HCT116 (cell line): ENCODE results near the gene SUMO3. TPM values are rescaled to one million over a fixed set of nuclear protein-coding genes. Genes with fewer than 3 reads are reported as not detected.

Experiments used
- ATAC-seq: fragments of 200-7000 bp; cut with Tn5 transposase; 2 replicates; pipeline ENCODE4 v1.9.1; 2020; ENCODE audit warnings: mild to moderate bottlenecking, moderate library complexity
- BruUV-seq: library from RNA; stranded (reverse); fragments of 400-500 nt; replicated peaks from 2 replicates; lab custom pipeline; 2021; lab: Mats Ljungman, UMichigan
- CTCF ChIA-PET: fragments of 300-600 bp; sonication (Branson Sonifier 250); formaldehyde crosslinking; loops from one replicate; lab custom pipeline; 2021; ENCODE audit warnings: antibody characterized with exemption; lab: Charles Lee
- POLR2A ChIA-PET: fragments of 300-600, 350-600 bp; sonication (Branson Sonifier 250); formaldehyde crosslinking; loops from one replicate; lab custom pipeline; 2021; ENCODE audit warnings: antibody characterized with exemption; lab: Charles Lee
- RAD21 ChIA-PET, 2 experiments: fragments of 300-600 bp; sonication (Branson Sonifier 250); formaldehyde crosslinking; loops; one replicate each; lab custom pipeline; 2023; ENCODE audit warnings: low total read pairs in 2 of 2; ENCODE audit not compliant: uncharacterized antibody in 2 of 2, unreplicated experiment in 2 of 2, low non-redundant PET in 1 of 2; lab: Charles Lee
- DNase-seq: peaks from one replicate; pipeline ENCODE4 v3.0.0-alpha.2; 2010; ENCODE audit warnings: low read depth, low spot score
- H2AFZ ChIP-seq: fragments of 200-600 bp; shearing (Covaris generic), sonication (generic); 2 replicates; pipeline ENCODE4 v1.6.1; 2017; ENCODE audit warnings: low read depth, mixed run types, mixed read lengths, antibody characterized with exemption, low read length; ENCODE audit not compliant: poor library complexity, severe bottlenecking
- H3K27ac ChIP-seq: 2 replicates; pipeline ENCODE4 v1.5.1; 2012; ENCODE audit warnings: low read depth, low read length
- H3K27me3 ChIP-seq: fragments of 200-600 bp; sonication (generic); 2 replicates; pipeline ENCODE4 v1.6.1; 2016; ENCODE audit warnings: mixed run types, low read length, mixed read lengths; ENCODE audit not compliant: insufficient read depth
- H3K36me3 ChIP-seq, 2 experiments: fragments of 200-500 bp in 1 of 2; fragments of 200-600 bp in 1 of 2; sonication (Bioruptor generic) in 1 of 2; sonication (generic) in 1 of 2; 2 replicates each; pipeline versions ENCODE4 v1.5.1 to v1.6.1; 2014 to 2016; ENCODE audit warnings: low read length in 2 of 2, inconsistent platforms in 1 of 2, mixed read lengths in 1 of 2, mixed run types in 1 of 2; ENCODE audit not compliant: insufficient read depth in 2 of 2, control insufficient read depth in 1 of 2
- H3K4me1 ChIP-seq, 2 experiments: fragments of 200-600 bp in 1 of 2; sonication (generic) in 1 of 2; 2 replicates each; pipeline versions ENCODE4 v1.5.1 to v1.6.1; 2012 to 2017; ENCODE audit warnings: low read length in 2 of 2, inconsistent platforms in 1 of 2, mild to moderate bottlenecking in 1 of 2, mixed read lengths in 1 of 2, mixed run types in 1 of 2, moderate library complexity in 1 of 2; ENCODE audit not compliant: insufficient read depth in 2 of 2, control insufficient read depth in 1 of 2
- H3K4me2 ChIP-seq: fragments of 200-600 bp; sonication (generic); 2 replicates; pipeline ENCODE4 v1.6.1; 2017; ENCODE audit warnings: mixed run types, low read length, mixed read lengths
- H3K4me3 ChIP-seq, 2 experiments: fragments of 200-600 bp in 1 of 2; sonication (generic) in 1 of 2; replicated peaks in 1 of 2; 2 replicates each; pipeline ENCODE4 v1.5.1; 2011 to 2016; ENCODE audit warnings: low read length in 2 of 2, control low read depth in 1 of 2, low read depth in 1 of 2, mild to moderate bottlenecking in 1 of 2, mixed read lengths in 1 of 2, mixed run types in 1 of 2
- H3K79me2 ChIP-seq: fragments of 200-600 bp; sonication (generic); 2 replicates; pipeline ENCODE4 v1.6.1; 2017; ENCODE audit warnings: mild to moderate bottlenecking, mixed run types, low read length, moderate library complexity, mixed read lengths; ENCODE audit not compliant: insufficient read depth
- H3K9ac ChIP-seq: fragments of 200-600 bp; sonication (generic); 2 replicates; pipeline ENCODE4 v1.6.1; 2016; ENCODE audit warnings: low read length, mixed read lengths
- H3K9me2 ChIP-seq: fragments of 200-600 bp; sonication (generic), shearing (Covaris generic); 2 replicates; pipeline ENCODE4 v1.6.1; 2017; ENCODE audit warnings: mixed run types, mild to moderate bottlenecking, moderate library complexity; ENCODE audit not compliant: insufficient read depth
- H3K9me3 ChIP-seq, 2 experiments: fragments of 200-500 bp in 1 of 2; fragments of 200-600 bp in 1 of 2; sonication (Bioruptor generic) in 1 of 2; sonication (generic) in 1 of 2; 2 replicates each; pipeline ENCODE4 v1.6.1; 2014 to 2017; ENCODE audit warnings: low read length in 2 of 2, mixed read lengths in 2 of 2, inconsistent platforms in 1 of 2, low read depth in 1 of 2, mild to moderate bottlenecking in 1 of 2, mixed run types in 1 of 2, moderate library complexity in 1 of 2; ENCODE audit not compliant: control insufficient read depth in 1 of 2, insufficient read depth in 1 of 2
- H4K20me1 ChIP-seq: fragments of 200-600 bp; sonication (generic), shearing (Covaris generic); 2 replicates; pipeline ENCODE4 v1.6.1; 2017; ENCODE audit warnings: mixed run types, mild to moderate bottlenecking, moderate library complexity; ENCODE audit not compliant: insufficient read depth
- CBX3 ChIP-seq: IDR thresholded peaks from 2 replicates; pipeline ENCODE4 v1.6.1; 2012; ENCODE audit warnings: low read depth
- CEBPB ChIP-seq: IDR thresholded peaks from 2 replicates; pipeline ENCODE4 v1.6.1; 2012; ENCODE audit warnings: low read depth
- EGR1 ChIP-seq: IDR thresholded peaks from 2 replicates; pipeline ENCODE4 v1.6.1; 2012; ENCODE audit warnings: low read depth
- EZH2 ChIP-seq: fragments of 200-600 bp; sonication (generic); IDR thresholded peaks from 2 replicates; pipeline ENCODE4 v1.6.1; 2017; ENCODE audit warnings: antibody characterized with exemption, mixed run types
- JUND ChIP-seq: IDR thresholded peaks from 2 replicates; pipeline ENCODE4 v1.6.1; 2012
- POLR2A ChIP-seq: IDR thresholded peaks from 2 replicates; pipeline ENCODE4 v1.7.0; 2011; ENCODE audit warnings: borderline replicate concordance; ENCODE audit not compliant: insufficient read depth, insufficient read length; ENCODE audit errors: extremely low read depth
- POLR2AphosphoS5 ChIP-seq: IDR thresholded peaks from 2 replicates; pipeline ENCODE4 v1.6.1; 2011; ENCODE audit warnings: mild to moderate bottlenecking, low read depth, low read length, moderate library complexity
- RAD21 ChIP-seq: IDR thresholded peaks from 2 replicates; pipeline ENCODE4 v1.6.1; 2012; ENCODE audit warnings: low read depth, mild to moderate bottlenecking
- SIN3A ChIP-seq: IDR thresholded peaks from 2 replicates; pipeline ENCODE4 v1.6.1; 2012; ENCODE audit warnings: low read depth
- SP1 ChIP-seq: IDR thresholded peaks from 2 replicates; pipeline ENCODE4 v1.6.1; 2012; ENCODE audit warnings: low read depth
- SRF ChIP-seq: IDR thresholded peaks from 2 replicates; pipeline ENCODE4 v1.6.1; 2012; ENCODE audit warnings: low read depth
- TCF7L2 ChIP-seq: IDR thresholded peaks from 2 replicates; pipeline ENCODE4 v1.7.0; 2011; ENCODE audit warnings: borderline replicate concordance, inconsistent platforms; ENCODE audit not compliant: insufficient read depth, insufficient read length; ENCODE audit errors: extremely low read depth
- ZBTB33 ChIP-seq: IDR thresholded peaks from 2 replicates; pipeline ENCODE4 v1.6.1; 2011; ENCODE audit warnings: mild to moderate bottlenecking, low read length, moderate library complexity; ENCODE audit not compliant: insufficient replicate concordance; ENCODE audit errors: extremely low read depth
- ZFX ChIP-seq: fragments of 450-650 bp; IDR thresholded peaks from 2 replicates; pipeline ENCODE4 v1.6.1; 2017
- intact Hi-C: fragments of 100-400 bp; cut with micrococcal nuclease; formaldehyde crosslinking; loops from 2 replicates; pipeline ENCODE4 v1.10.0; 2022
- total RNA-seq: library from RNA; stranded (reverse); gene quantifications from one replicate; pipeline ENCODE4 v1.2.1, GENCODE V29; 2021; ENCODE audit not compliant: unreplicated experiment
- TF ChIP-seq, protein P1 (sequence below): IDR thresholded peaks from 2 replicates; pipeline ENCODE4 v1.6.1; 2012
- TF ChIP-seq, protein P2 (sequence below), 3 experiments: fragments of 200-600 bp in 1 of 3; sonication (generic) in 1 of 3; IDR thresholded peaks in 2 of 3; conservative IDR thresholded peaks in 1 of 3; 2 replicates each; pipeline ENCODE4 v1.5.1; 2012 to 2017; ENCODE audit warnings: low read depth in 2 of 3, low read length in 2 of 3, antibody characterized with exemption in 1 of 3, borderline replicate concordance in 1 of 3, control low read depth in 1 of 3, mild to moderate bottlenecking in 1 of 3, mixed read lengths in 1 of 3, mixed run types in 1 of 3, moderate library complexity in 1 of 3; ENCODE audit not compliant: insufficient read depth in 1 of 3
- TF ChIP-seq, protein P3 (sequence below): IDR thresholded peaks from 2 replicates; pipeline ENCODE4 v1.6.1; 2012

The SUMO3 gene
- total RNA-seq, 1 experiment from 2014 or later: 31.5 TPM

GRCh38 chr21:44858291-44858690 is 40.4 kb upstream of the SUMO3 start:
- ChIA-PET POLR2A (no interaction called here), RAD21 (no interaction called here), CTCF (interaction anchor here (0.8 kb wide), 1 partner anchor 65 kb away, joined by 3 read pairs; no protein-coding TSS in a partner anchor)
- no peaks in the 10 kb centered on the region for H4K20me1 ChIP-seq
- intact Hi-C loops: no loop called here
- no TSS peak for BruUV-seq
- no peak overlapping the region for H3K27ac ChIP-seq
- H3K79me2 ChIP-seq: peaks cover 60% of the 10 kb centered on the region
- DNase-seq (no peak), ATAC-seq (no peak)
- no peak overlapping the region for H3K4me3 ChIP-seq
- peaks cover 29 to 32% of the 10 kb centered on the region in 2 experiments for H3K36me3 ChIP-seq
- H3K27me3 ChIP-seq: no peaks in the 10 kb centered on the region
- H3K9ac ChIP-seq: no peak overlapping the region
- no peak overlapping the region for H2AFZ ChIP-seq
- no peaks in the 10 kb centered on the region; a peak in 1 of 4 replicates for H3K4me1 ChIP-seq
- no peaks in the 10 kb centered on the region for H3K9me3 ChIP-seq
- TF ChIP-seq RAD21: no peak
- TF ChIP-seq EGR1: no peak
- no peak for TF ChIP-seq TCF7L2
- TF ChIP-seq, protein P1, sequence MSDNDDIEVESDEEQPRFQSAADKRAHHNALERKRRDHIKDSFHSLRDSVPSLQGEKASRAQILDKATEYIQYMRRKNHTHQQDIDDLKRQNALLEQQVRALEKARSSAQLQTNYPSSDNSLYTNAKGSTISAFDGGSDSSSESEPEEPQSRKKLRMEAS: no peak
- TF ChIP-seq JUND: no peak
- no peak for TF ChIP-seq SRF
- no peak for TF ChIP-seq SIN3A
- TF ChIP-seq ZBTB33: no peak
- TF ChIP-seq, protein P2, sequence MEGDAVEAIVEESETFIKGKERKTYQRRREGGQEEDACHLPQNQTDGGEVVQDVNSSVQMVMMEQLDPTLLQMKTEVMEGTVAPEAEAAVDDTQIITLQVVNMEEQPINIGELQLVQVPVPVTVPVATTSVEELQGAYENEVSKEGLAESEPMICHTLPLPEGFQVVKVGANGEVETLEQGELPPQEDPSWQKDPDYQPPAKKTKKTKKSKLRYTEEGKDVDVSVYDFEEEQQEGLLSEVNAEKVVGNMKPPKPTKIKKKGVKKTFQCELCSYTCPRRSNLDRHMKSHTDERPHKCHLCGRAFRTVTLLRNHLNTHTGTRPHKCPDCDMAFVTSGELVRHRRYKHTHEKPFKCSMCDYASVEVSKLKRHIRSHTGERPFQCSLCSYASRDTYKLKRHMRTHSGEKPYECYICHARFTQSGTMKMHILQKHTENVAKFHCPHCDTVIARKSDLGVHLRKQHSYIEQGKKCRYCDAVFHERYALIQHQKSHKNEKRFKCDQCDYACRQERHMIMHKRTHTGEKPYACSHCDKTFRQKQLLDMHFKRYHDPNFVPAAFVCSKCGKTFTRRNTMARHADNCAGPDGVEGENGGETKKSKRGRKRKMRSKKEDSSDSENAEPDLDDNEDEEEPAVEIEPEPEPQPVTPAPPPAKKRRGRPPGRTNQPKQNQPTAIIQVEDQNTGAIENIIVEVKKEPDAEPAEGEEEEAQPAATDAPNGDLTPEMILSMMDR (IDR thresholded peaks at IDR 0.05 in 2 of 3, conservative IDR thresholded peaks at IDR 0.05 in 1 of 3; ENCODE audit: borderline replicate concordance in 1 of 3, insufficient read depth in 1 of 3, low read depth in 2 of 3, low read length in 2 of 3): no peak
- no peak for TF ChIP-seq SP1
- TF ChIP-seq POLR2A: no peak
- TF ChIP-seq CEBPB: no peak
- TF ChIP-seq POLR2AphosphoS5: no peak
- TF ChIP-seq CBX3: no peak
- TF ChIP-seq, protein P3, sequence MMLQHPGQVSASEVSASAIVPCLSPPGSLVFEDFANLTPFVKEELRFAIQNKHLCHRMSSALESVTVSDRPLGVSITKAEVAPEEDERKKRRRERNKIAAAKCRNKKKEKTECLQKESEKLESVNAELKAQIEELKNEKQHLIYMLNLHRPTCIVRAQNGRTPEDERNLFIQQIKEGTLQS: no peak
- no peak for TF ChIP-seq ZFX
- no peak for TF ChIP-seq EZH2
- H3K9me2 ChIP-seq: no peaks in the 10 kb centered on the region
- H3K4me2 ChIP-seq: no peak overlapping the region
